ENCODE data around the gene CCDC88B. TPM values are rescaled to one million over a fixed set of nuclear protein-coding genes. Genes with fewer than 3 reads are reported as not detected.

Gene CCDC88B
- total and polyA plus RNA-seq, 9 of the 15 experiments (the other 6 are each of a cell fraction or from before 2014, with no cell fraction given), result 0.13 to 18.1 (median 7.9) TPM

DNA sequence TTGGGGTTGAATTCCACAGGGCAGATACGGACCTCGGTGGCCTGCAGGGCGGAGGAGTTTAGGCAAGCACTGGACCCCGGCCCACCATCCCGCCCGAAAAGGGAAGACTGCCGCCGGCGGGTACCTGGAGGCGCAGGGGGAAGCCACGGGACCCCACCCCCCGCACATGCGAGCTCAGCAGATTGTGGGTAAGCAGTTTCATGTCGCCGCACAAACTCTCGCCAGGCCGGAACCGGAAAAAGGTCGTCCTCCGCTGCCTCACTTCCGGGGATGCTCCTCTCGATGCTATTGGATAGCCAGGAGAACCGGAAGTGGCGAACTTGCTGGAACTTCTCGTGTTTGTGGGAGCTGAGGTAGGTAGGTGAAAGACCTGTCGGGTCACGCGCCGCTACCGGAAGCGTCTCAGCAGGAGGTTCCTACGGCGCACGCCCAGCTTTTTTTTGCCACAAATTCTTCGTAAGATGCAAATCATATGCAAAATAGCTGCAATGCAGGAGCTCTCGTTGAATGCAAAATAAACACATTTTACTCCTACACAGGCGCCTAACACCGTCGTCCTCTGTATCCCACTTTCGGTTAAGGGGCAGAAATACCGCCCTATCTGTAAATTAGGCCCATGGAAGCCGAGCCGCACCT, 22.6 kb upstream of the CCDC88B start, which contains the start of gene TRMT112:
TSS of gene TRMT112 (minus strand) at position 235 of the 636 bp plus-strand sequence. CDS start at position 202, 33 bp downstream.
- peaks cover 38% of the 10 kb centered on the region for H3K79me2 ChIP-seq (ENCODE audit: control insufficient read depth, insufficient read depth, low read length)
- H3K9me3 ChIP-seq (replicated peaks; ENCODE audit: control insufficient read depth, insufficient read depth, low read depth, low read length), result no peaks in the 10 kb centered on the region
- TF ChIP-seq NBN (IDR thresholded peaks at IDR 0.05; ENCODE audit: low read depth) (peak; percentile 35; the same call in 1 of the 2 replicates), ZNF785 (CRISPR knock-in tag; IDR thresholded peaks at IDR 0.05) (no peak), ATF7 (IDR thresholded peaks at IDR 0.05) (peak; percentile 36), NFYB (IDR thresholded peaks at IDR 0.05; ENCODE audit: extremely low read depth, insufficient read length) (peak; percentile 80), GABPA (tag; conservative IDR thresholded peaks at IDR 0.05; ENCODE audit: low read depth) (peak; percentile 99), GTF2F1 (IDR thresholded peaks at IDR 0.05; ENCODE audit: low read depth, low read length) (0 out of 2 replicates have a peak, but pooled peaks have one; percentile 24), ZNF384 (IDR thresholded peaks at IDR 0.05; ENCODE audit: low read depth, low read length) (peak; percentile 81), BCOR (IDR thresholded peaks at IDR 0.05) (peak; percentile 3; the same call in 1 of the 2 replicates), NCOA1 (IDR thresholded peaks at IDR 0.05; ENCODE audit: low read depth) (no peak)
- TF ChIP-seq, protein P1, sequence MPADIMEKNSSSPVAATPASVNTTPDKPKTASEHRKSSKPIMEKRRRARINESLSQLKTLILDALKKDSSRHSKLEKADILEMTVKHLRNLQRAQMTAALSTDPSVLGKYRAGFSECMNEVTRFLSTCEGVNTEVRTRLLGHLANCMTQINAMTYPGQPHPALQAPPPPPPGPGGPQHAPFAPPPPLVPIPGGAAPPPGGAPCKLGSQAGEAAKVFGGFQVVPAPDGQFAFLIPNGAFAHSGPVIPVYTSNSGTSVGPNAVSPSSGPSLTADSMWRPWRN (IDR thresholded peaks at IDR 0.05; ENCODE audit: low read depth), result peak; percentile 71
- TF ChIP-seq, protein P2, sequence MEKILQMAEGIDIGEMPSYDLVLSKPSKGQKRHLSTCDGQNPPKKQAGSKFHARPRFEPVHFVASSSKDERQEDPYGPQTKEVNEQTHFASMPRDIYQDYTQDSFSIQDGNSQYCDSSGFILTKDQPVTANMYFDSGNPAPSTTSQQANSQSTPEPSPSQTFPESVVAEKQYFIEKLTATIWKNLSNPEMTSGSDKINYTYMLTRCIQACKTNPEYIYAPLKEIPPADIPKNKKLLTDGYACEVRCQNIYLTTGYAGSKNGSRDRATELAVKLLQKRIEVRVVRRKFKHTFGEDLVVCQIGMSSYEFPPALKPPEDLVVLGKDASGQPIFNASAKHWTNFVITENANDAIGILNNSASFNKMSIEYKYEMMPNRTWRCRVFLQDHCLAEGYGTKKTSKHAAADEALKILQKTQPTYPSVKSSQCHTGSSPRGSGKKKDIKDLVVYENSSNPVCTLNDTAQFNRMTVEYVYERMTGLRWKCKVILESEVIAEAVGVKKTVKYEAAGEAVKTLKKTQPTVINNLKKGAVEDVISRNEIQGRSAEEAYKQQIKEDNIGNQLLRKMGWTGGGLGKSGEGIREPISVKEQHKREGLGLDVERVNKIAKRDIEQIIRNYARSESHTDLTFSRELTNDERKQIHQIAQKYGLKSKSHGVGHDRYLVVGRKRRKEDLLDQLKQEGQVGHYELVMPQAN (IDR thresholded peaks at IDR 0.05; ENCODE audit: borderline replicate concordance), result peak; percentile 89; the same call in 1 of the 2 replicates
- TF ChIP-seq, protein P3, sequence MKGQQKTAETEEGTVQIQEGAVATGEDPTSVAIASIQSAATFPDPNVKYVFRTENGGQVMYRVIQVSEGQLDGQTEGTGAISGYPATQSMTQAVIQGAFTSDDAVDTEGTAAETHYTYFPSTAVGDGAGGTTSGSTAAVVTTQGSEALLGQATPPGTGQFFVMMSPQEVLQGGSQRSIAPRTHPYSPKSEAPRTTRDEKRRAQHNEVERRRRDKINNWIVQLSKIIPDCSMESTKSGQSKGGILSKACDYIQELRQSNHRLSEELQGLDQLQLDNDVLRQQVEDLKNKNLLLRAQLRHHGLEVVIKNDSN (CRISPR knock-in tag; IDR thresholded peaks at IDR 0.05), result peak; percentile 91
- TF ChIP-seq, protein P4, sequence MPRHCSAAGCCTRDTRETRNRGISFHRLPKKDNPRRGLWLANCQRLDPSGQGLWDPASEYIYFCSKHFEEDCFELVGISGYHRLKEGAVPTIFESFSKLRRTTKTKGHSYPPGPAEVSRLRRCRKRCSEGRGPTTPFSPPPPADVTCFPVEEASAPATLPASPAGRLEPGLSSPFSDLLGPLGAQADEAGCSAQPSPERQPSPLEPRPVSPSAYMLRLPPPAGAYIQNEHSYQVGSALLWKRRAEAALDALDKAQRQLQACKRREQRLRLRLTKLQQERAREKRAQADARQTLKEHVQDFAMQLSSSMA (CRISPR knock-in tag; IDR thresholded peaks at IDR 0.05), result peak; percentile 93
- TF ChIP-seq, protein P5, sequence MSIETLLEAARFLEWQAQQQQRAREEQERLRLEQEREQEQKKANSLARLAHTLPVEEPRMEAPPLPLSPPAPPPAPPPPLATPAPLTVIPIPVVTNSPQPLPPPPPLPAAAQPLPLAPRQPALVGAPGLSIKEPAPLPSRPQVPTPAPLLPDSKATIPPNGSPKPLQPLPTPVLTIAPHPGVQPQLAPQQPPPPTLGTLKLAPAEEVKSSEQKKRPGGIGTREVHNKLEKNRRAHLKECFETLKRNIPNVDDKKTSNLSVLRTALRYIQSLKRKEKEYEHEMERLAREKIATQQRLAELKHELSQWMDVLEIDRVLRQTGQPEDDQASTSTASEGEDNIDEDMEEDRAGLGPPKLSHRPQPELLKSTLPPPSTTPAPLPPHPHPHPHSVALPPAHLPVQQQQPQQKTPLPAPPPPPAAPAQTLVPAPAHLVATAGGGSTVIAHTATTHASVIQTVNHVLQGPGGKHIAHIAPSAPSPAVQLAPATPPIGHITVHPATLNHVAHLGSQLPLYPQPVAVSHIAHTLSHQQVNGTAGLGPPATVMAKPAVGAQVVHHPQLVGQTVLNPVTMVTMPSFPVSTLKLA (conservative IDR thresholded peaks at IDR 0.05), result peak; percentile 78 to 89

More for the DNA sequence above, 22.6 kb upstream of the CCDC88B start, which contains the start of gene TRMT112:
- H3K4me3 ChIP-seq, result peak within 1 kb of the TSS; percentile 94
- H3K27ac ChIP-seq (ENCODE audit: extremely low read depth, low read depth, low read length), result peak within 1 kb of the TSS; percentile 99
- H3K27me3 ChIP-seq (ENCODE audit: control insufficient read depth in 2 of 2, insufficient read depth in 2 of 2, low read length in 2 of 2), result no peaks in the 10 kb centered on the region
- in situ Hi-C loops (cut with MboI), result no loop called here
- FAIRE-seq (peak; percentile 100), DNase-seq (ENCODE audit: extremely low read depth in 1 of 4, low spot score in 3 of 4) (peak; percentile 69 to 99 (median 80)), ATAC-seq (peak; percentile 85)
- intact Hi-C loops (cut with micrococcal nuclease), result loop anchor here (1.0 kb wide), 2 partner anchors 14 to 38 kb away; no protein-coding TSS in a partner anchor
- POLR2A ChIA-PET, result interaction anchor here (0.6 to 2.6 kb wide), 21 partner anchors 10 to 1680 kb away, joined by 3 to 12 read pairs (median 6); partner anchors contain the start of genes CCDC88B and STIP1
- no peaks in the 10 kb centered on the region for H3K9me1 ChIP-seq (ENCODE audit: control insufficient read depth, insufficient read depth, low read length)
- peak within 1 kb of the TSS; percentile 92 for H2AFZ ChIP-seq (ENCODE audit: low read depth, low read length)
- H4K20me1 ChIP-seq (replicated peaks; ENCODE audit: control insufficient read depth, insufficient read depth, low read length), result no peaks in the 10 kb centered on the region; the same call in 1 of the 2 replicates
- WGBS (ENCODE audit: insufficient coverage, low coverage, missing lambda C conversion rate), result under 1% methylated on average over 42 of the region's 43 CpGs
- peaks cover 8 to 64% of the 10 kb centered on the region in 2 experiments; a peak in 4 of 5 replicates for H3K4me1 ChIP-seq (replicated peaks in 1 of 2; ENCODE audit: control insufficient read depth in 2 of 2, insufficient read depth in 2 of 2, low read length in 2 of 2)
- H3K4me2 ChIP-seq (ENCODE audit: insufficient read depth, low read length), result peak within 1 kb of the TSS; percentile 95
- no TSS peak for BruUV-seq (replicated peaks)
- H3K9ac ChIP-seq (ENCODE audit: insufficient read depth in 1 of 2, low read depth in 2 of 2, low read length in 2 of 2), result peak within 1 kb of the TSS; percentile 92 to 94
- peaks cover 69% of the 10 kb centered on the region for H3K36me3 ChIP-seq (ENCODE audit: control insufficient read depth, insufficient read depth, low read length)
- CTCF ChIA-PET (ENCODE audit: low intra/inter-chr PET ratio), result interaction anchor here (1.1 to 2.7 kb wide), 4 partner anchors 14 to 336 kb away, joined by 3 to 19 read pairs (median 6); no protein-coding TSS in a partner anchor
